ENCODE data around the gene CEP70.
"Not testable (repeated sequence)": the region's sequence is repeated elsewhere in the genome, so short reads cannot be mapped to it uniquely, and the experiment has no call there.

The CEP70 gene

DNA sequence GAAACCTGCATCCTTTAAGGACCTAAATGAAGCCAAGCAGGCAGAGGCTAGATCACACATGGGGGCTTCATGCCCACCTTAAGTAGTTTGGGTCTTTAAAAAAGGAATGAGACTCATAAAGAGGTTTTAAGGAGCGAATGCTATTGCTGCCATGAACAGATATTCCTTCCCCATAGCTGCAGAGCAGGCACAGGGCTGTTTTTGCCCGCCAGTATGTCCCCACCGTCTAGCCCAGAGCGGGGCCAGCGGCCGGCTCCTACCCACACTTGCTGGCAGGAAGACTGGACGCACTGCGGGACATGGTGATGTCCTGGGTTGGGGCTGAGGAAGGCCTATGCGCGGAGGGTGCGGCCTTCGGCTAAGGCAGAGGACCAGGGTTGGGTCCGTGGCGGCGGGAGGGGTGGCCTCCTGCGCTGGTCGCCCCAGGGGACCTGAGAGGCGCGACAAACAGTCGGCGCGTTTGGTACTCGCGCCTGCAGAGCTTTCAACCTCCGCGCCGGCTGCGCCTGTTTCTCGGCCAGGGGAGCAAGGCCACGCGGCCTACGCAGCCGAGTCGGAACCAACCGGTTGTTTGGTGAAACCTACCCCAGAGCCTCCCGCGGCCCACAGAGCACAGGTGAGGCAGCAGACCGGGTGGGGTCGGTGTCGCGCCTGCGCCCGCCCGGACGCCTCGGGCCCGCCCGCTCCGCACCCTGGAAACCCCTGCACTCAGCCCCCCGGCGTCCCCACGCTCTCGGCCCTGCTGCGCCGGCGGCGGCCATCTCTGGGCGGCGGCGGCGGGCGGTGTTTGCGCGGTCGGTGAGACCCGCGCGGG lies 14.5 kb upstream of the CEP70 start, which contains the start of gene FAIM:
Gene FAIM (plus strand): TSS at position 450 of the 814 bp plus-strand sequence. CDS start 10,956 bp downstream, outside the sequence.
- Histone ChIP-seq H3K4me1 (ENCODE audit: control insufficient read depth, insufficient read depth, low read length) (peaks cover 16% of the 10 kb centered on the region), H3K27me3 (ENCODE audit: control insufficient read depth, insufficient read depth, low read length) (no peaks in the 10 kb centered on the region), H3K9ac (ENCODE audit: low read depth, low read length) (peak within 1 kb of the TSS; percentile 97), H3K4me2 (ENCODE audit: low read length) (peak within 1 kb of the TSS; percentile 94), H3K4me3 (ENCODE audit: low read length) (peak within 1 kb of the TSS; percentile 82), H3K36me3 (ENCODE audit: insufficient read depth, low read length) (no peaks in the 10 kb centered on the region), H3K9me3 (replicated peaks; ENCODE audit: low read length) (no peaks in the 10 kb centered on the region)

- not testable (repeated sequence) for H3K4me2 ChIP-seq (ENCODE audit: low read length); H3K36me3 ChIP-seq (ENCODE audit: insufficient read depth, low read length); H3K4me3 ChIP-seq (ENCODE audit: low read length); H3K4me1 ChIP-seq (ENCODE audit: control insufficient read depth, insufficient read depth, low read length); H3K27me3 ChIP-seq (ENCODE audit: control insufficient read depth, insufficient read depth, low read length); H3K9ac ChIP-seq (ENCODE audit: low read depth, low read length); H3K9me3 ChIP-seq (replicated peaks; ENCODE audit: low read length)
Measured at GRCh38 chr3:138604106-138604595, 10.1 kb upstream of the CEP70 start.

DNA sequence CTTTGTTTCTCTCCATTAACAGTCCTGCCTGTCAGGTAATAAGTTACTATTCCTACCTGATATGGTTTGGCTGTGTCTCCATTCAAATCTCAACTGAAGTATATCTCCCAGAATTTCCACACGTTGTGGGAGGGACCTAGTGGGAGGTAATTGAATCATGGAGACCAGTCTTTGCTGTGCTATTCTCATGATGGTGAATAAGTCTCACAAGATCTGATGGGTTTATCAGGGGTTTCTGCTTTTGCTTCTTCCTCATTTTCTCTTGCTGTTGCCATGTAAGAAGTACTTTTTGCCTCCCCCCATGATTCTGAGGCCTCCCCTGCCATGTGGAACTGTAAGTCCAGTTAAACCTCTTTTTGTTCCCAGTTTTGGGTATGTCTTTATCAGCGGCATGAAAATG lies 7.6 kb upstream of the CEP70 start:
- not testable (repeated sequence) for H3K4me3 ChIP-seq (ENCODE audit: low read length); H3K27me3 ChIP-seq (ENCODE audit: control insufficient read depth, insufficient read depth, low read length); H3K4me1 ChIP-seq (ENCODE audit: control insufficient read depth, insufficient read depth, low read length); H3K4me2 ChIP-seq (ENCODE audit: low read length); H3K9me3 ChIP-seq (replicated peaks; ENCODE audit: low read length); H3K36me3 ChIP-seq (ENCODE audit: insufficient read depth, low read length); H3K9ac ChIP-seq (ENCODE audit: low read depth, low read length)

- H3K4me1 ChIP-seq (ENCODE audit: control insufficient read depth, insufficient read depth, low read length) = no peaks in the 10 kb centered on the region
- no peaks in the 10 kb centered on the region for H3K36me3 ChIP-seq (ENCODE audit: insufficient read depth, low read length)
- H3K9ac ChIP-seq (ENCODE audit: low read depth, low read length) = no peak overlapping the region
- no peaks in the 10 kb centered on the region for H3K27me3 ChIP-seq (ENCODE audit: control insufficient read depth, insufficient read depth, low read length)
- H3K4me2 ChIP-seq (ENCODE audit: low read length) = no peak overlapping the region
- H3K4me3 ChIP-seq (ENCODE audit: low read length) = no peak overlapping the region
- H3K9me3 ChIP-seq (replicated peaks; ENCODE audit: low read length) = no peaks in the 10 kb centered on the region
Measured at GRCh38 chr3:138600100-138600745, 6.2 kb upstream of the CEP70 start.

GRCh38 chr3:138598534-138598933 lies 4.5 kb upstream of the CEP70 start:
- Histone ChIP-seq H3K27me3 (ENCODE audit: control insufficient read depth, insufficient read depth, low read length) (no peaks in the 10 kb centered on the region), H3K4me1 (ENCODE audit: control insufficient read depth, insufficient read depth, low read length) (no peaks in the 10 kb centered on the region), H3K4me3 (ENCODE audit: low read length) (no peak overlapping the region), H3K4me2 (ENCODE audit: low read length) (no peak overlapping the region), H3K9me3 (replicated peaks; ENCODE audit: low read length) (no peaks in the 10 kb centered on the region), H3K9ac (ENCODE audit: low read depth, low read length) (no peak overlapping the region), H3K36me3 (ENCODE audit: insufficient read depth, low read length) (no peaks in the 10 kb centered on the region)

DNA sequence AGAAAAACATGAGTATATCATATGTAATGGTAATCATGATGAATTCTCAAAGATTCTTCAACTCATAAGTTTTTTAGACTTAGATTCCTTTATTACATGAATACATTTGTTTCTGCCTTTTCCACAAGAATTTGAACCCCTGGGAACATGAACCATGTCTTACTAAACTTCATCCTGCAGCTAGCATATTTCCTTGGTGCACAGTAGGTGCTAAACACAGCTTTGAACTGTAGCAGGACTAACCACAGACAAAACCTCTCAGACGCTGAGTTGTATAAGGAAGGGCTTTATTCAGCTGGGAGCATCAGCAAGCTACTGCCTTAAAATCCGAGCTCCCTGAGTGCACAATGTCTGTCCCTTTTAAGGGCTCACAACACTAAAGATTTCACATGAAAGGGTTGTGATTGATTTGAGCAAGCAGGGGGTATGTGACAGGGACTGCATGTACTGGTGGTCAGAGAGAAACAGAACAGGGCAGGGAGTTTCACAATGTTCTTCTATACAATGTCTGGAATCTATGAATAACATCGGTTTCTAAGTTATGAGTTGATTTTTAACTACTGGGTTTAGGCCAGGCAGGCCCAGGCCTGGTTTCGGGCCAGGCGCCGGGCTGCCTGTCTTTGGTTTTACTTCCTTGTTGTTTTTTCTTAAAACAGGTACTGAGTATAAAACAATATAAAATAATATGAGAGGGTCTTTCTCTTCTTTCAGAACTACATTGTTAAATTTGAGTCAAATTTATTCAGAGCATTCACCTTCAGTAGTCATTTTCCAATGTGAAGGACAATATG lies 3.3 kb upstream of the CEP70 start:
- H3K9me3 ChIP-seq (replicated peaks; ENCODE audit: low read length); H3K4me3 ChIP-seq (ENCODE audit: low read length); H3K4me1 ChIP-seq (ENCODE audit: control insufficient read depth, insufficient read depth, low read length); H3K4me2 ChIP-seq (ENCODE audit: low read length); H3K27me3 ChIP-seq (ENCODE audit: control insufficient read depth, insufficient read depth, low read length); H3K9ac ChIP-seq (ENCODE audit: low read depth, low read length); H3K36me3 ChIP-seq (ENCODE audit: insufficient read depth, low read length): not testable (repeated sequence)

DNA sequence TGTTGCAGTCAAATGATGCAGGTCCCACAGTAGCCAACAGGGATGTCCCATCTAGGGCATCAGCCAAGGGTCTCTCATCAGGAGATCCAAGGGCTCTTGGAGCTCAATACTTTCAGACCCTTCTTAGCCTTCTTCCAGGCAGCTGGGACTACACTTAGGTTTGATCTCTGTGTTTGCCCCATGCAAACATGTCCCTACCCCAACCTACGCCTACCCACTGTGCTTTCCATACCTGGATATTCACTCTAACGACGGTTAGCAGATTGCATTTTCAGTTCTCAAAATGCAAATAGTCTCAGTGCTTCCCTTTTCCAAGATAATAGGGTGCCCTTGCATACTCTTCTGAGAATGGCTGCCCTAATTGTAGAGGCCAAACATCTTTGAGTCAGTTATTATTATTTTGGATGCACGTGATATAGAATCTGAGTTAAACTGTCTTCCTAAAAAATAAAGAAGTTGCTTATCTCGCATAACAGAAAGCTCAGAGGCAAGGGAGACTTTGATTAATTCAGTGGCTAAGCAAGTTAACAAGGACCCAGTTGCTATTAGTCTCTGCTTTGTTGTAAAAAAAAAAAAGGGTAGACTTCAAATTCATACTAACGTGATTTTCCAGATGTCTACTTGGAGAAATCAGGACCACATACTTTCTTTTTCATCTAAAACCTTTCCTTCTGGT lies 1.0 kb upstream of the CEP70 start:
- Histone ChIP-seq H3K36me3 (ENCODE audit: insufficient read depth, low read length) (no peaks in the 10 kb centered on the region), H3K27me3 (ENCODE audit: control insufficient read depth, insufficient read depth, low read length) (no peaks in the 10 kb centered on the region), H3K9me3 (replicated peaks; ENCODE audit: low read length) (no peaks in the 10 kb centered on the region), H3K9ac (ENCODE audit: low read depth, low read length) (no peak overlapping the region), H3K4me2 (ENCODE audit: low read length) (peak overlapping the region; percentile 95), H3K4me1 (ENCODE audit: control insufficient read depth, insufficient read depth, low read length) (peaks cover 2% of the 10 kb centered on the region), H3K4me3 (ENCODE audit: low read length) (no peak overlapping the region)

DNA sequence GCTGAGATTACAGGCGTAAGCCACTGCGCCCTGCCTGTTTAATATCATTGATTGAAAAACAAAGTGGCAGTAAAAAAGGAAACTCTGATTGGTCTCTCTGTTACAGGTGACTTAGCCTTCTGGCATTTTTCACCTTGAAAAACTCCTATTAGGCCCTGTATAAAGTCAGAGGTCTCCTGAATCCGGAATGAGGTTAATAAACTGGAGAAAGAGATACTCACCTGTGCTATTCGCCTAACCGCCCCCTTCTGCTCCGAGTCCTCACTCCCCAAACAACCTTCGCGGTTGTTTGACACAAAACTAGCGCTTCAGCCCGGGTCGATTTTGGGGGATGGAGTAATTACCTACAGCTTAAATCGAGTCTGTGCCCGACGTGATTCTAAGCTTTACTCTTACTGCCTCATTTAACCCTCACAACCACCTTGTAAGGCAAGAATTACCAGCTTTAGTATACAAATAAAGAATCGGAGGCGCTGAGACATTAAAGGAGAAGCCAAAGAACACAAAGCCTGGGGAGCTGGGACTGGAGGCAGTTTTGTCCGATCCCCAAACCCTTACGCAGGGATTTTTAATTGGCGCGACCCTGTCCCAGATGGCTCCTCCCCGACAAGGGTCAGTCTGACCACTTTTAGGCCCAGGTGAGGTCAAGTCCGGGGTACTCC lies 441 bp downstream of the CEP70 start:
- Histone ChIP-seq H3K4me3 (ENCODE audit: low read length) (peak overlapping the region; percentile 79), H3K27me3 (ENCODE audit: control insufficient read depth, insufficient read depth, low read length) (no peaks in the 10 kb centered on the region), H3K9me3 (replicated peaks; ENCODE audit: low read length) (no peaks in the 10 kb centered on the region)

DNA sequence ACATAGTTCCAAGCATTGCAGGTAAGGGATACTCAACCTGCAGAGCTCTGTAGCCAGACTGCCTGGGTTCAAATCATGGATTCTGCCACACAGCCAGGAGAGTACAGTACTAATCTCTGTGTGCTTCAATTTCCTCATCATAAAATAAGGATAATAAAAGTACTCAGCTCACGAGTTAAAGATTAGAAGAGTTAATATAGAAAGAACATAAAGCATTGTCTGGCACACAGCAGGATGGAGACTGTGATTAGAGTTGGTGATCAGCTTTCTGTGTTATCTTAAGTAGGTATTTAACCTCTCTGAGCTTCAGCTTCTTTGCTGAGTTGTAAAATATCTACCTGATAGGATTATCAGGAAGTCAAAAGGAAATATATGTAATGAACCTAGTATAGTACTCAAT lies 2.7 kb downstream of the CEP70 start:
- Histone ChIP-seq H3K4me2 (ENCODE audit: low read length) (no peak overlapping the region), H3K9ac (ENCODE audit: low read depth, low read length) (no peak overlapping the region), H3K27me3 (ENCODE audit: control insufficient read depth, insufficient read depth, low read length) (no peaks in the 10 kb centered on the region), H3K4me3 (ENCODE audit: low read length) (no peak overlapping the region), H3K9me3 (replicated peaks; ENCODE audit: low read length) (no peaks in the 10 kb centered on the region), H3K4me1 (ENCODE audit: control insufficient read depth, insufficient read depth, low read length) (peaks cover 2% of the 10 kb centered on the region), H3K36me3 (ENCODE audit: insufficient read depth, low read length) (no peaks in the 10 kb centered on the region)

More for the DNA sequence above, 441 bp downstream of the CEP70 start:
- peaks cover 2% of the 10 kb centered on the region for H3K4me1 ChIP-seq (ENCODE audit: control insufficient read depth, insufficient read depth, low read length)
- H3K4me2 ChIP-seq (ENCODE audit: low read length) = peak overlapping the region; percentile 95
- H3K36me3 ChIP-seq (ENCODE audit: insufficient read depth, low read length) = no peaks in the 10 kb centered on the region
- H3K9ac ChIP-seq (ENCODE audit: low read depth, low read length) = peak overlapping the region; percentile 82

- Histone ChIP-seq H3K9me3 (replicated peaks; ENCODE audit: low read length) (no peaks in the 10 kb centered on the region), H3K4me3 (ENCODE audit: low read length) (no peak overlapping the region), H3K27me3 (ENCODE audit: control insufficient read depth, insufficient read depth, low read length) (no peaks in the 10 kb centered on the region), H3K9ac (ENCODE audit: low read depth, low read length) (no peak overlapping the region), H3K4me2 (ENCODE audit: low read length) (no peak overlapping the region), H3K4me1 (ENCODE audit: control insufficient read depth, insufficient read depth, low read length) (peaks cover 2% of the 10 kb centered on the region), H3K36me3 (ENCODE audit: insufficient read depth, low read length) (no peaks in the 10 kb centered on the region)
Measured at GRCh38 chr3:138588445-138588844, 5.6 kb downstream of the CEP70 start.

All from skeletal muscle satellite cell (primary cell).